Smooth muscle cell (in vitro differentiated cells): ENCODE results near the gene THBD. TPM values are rescaled to one million over a fixed set of nuclear protein-coding genes. Genes with fewer than 3 reads are reported as not detected.

Experiments
- DNase-seq: peaks from one replicate; lab custom pipeline; 2025; ENCODE audit not compliant: unreplicated experiment; lab: John Stamatoyannopoulos, UW
- H2AFZ ChIP-seq: fragments of 200-600 bp; sonication (generic); 2 replicates; pipeline ENCODE4 v1.6.0; 2016; ENCODE audit warnings: antibody characterized with exemption, low read depth, mild to moderate bottlenecking
- H3F3A ChIP-seq: fragments of 200-600 bp; sonication (generic); 2 replicates; pipeline ENCODE4 v1.6.0; 2017; ENCODE audit warnings: antibody characterized with exemption, low read depth
- H3K27ac ChIP-seq: fragments of 200-600 bp; sonication (generic); 2 replicates; pipeline ENCODE4 v1.5.1; 2016; ENCODE audit warnings: low read depth, mild to moderate bottlenecking
- H3K27me3 ChIP-seq: fragments of 200-600 bp; sonication (generic); 2 replicates; pipeline ENCODE4 v1.6.1; 2016; ENCODE audit warnings: low read depth, mild to moderate bottlenecking
- H3K36me3 ChIP-seq: fragments of 200-600 bp; sonication (generic); 2 replicates; pipeline ENCODE4 v1.5.1; 2016; ENCODE audit warnings: low read depth
- H3K4me1 ChIP-seq: fragments of 200-600 bp; sonication (generic); 2 replicates; pipeline ENCODE4 v1.5.1; 2016; ENCODE audit warnings: low read depth
- H3K4me2 ChIP-seq: fragments of 200-600 bp; sonication (generic); 2 replicates; pipeline ENCODE4 v1.6.0; 2016; ENCODE audit warnings: mild to moderate bottlenecking
- H3K4me3 ChIP-seq: fragments of 200-600 bp; sonication (generic); 2 replicates; pipeline ENCODE4 v1.5.1; 2016; ENCODE audit warnings: mild to moderate bottlenecking
- H3K79me2 ChIP-seq: fragments of 200-600 bp; sonication (generic); 2 replicates; pipeline ENCODE4 v1.6.0; 2016; ENCODE audit warnings: low read depth, mild to moderate bottlenecking
- H3K9ac ChIP-seq: fragments of 200-600 bp; sonication (generic); 2 replicates; pipeline ENCODE4 v1.6.0; 2016; ENCODE audit warnings: low read depth
- H3K9me3 ChIP-seq: fragments of 200-600 bp; sonication (generic); replicated peaks from 2 replicates; pipeline ENCODE4 v1.5.1; 2016; ENCODE audit warnings: low read depth
- H4K20me1 ChIP-seq: fragments of 200-600 bp; sonication (generic); 2 replicates; pipeline ENCODE4 v1.6.0; 2016; ENCODE audit warnings: low read depth
- CTCF ChIP-seq: fragments of 200-600 bp; sonication (generic); IDR thresholded peaks from 2 replicates; pipeline ENCODE4 v1.5.1; 2017; ENCODE audit warnings: borderline replicate concordance, mild to moderate bottlenecking, antibody characterized with exemption; ENCODE audit not compliant: insufficient read depth, poor library complexity, severe bottlenecking
- WGBS: methylation state at CpG from one replicate; pipeline ENCODE4 v1.1.7; 2016; ENCODE audit warnings: low lambda C conversion rate; 5-methylcytosine and 5-hydroxymethylcytosine counted together
- polyA plus RNA-seq: library from polyadenylated mRNA; unstranded; fragments of >200 nt; fragmentation: Nextera tagmentation; extraction: Ambion mirVana; gene quantifications from 2 replicates; pipeline ENCODE4 v1.2.1, GENCODE V29; 2016
- total RNA-seq: library from RNA; depleted of rRNA; stranded (reverse); fragments of >200 nt; gene quantifications from 2 replicates; pipeline ENCODE4 v1.2.3, GENCODE V29; 2014

Gene THBD
- total and polyA plus RNA-seq, 2 experiments from 2014 or later = 9.9 to 10.0 TPM

GRCh38 chr20:23050076-23050838 is 785 bp upstream of the THBD start:
- Histone ChIP-seq H3F3A (no peaks in the 10 kb centered on the region), H3K36me3 (no peaks in the 10 kb centered on the region), H3K9ac (no peak overlapping the region), H3K27ac (no peak overlapping the region), H3K4me3 (peak overlapping the region; percentile 55), H3K4me2 (peak overlapping the region; percentile 88), H2AFZ (peak overlapping the region; percentile 59), H3K79me2 (no peaks in the 10 kb centered on the region), H3K4me1 (peaks cover 17% of the 10 kb centered on the region), H3K9me3 (no peaks in the 10 kb centered on the region), H4K20me1 (no peaks in the 10 kb centered on the region), H3K27me3 (peaks cover 37% of the 10 kb centered on the region)
- 2% methylated on average over 47 of the region's 48 CpGs for whole genome bisulfite sequencing
- no peak for TF ChIP-seq CTCF
- DNase-seq = no peak

- Histone ChIP-seq H3K4me3 (peak overlapping the region; percentile 55), H3K4me2 (peak overlapping the region; percentile 88), H4K20me1 (no peaks in the 10 kb centered on the region), H3K27ac (no peak overlapping the region), H3K36me3 (no peaks in the 10 kb centered on the region), H3K4me1 (peaks cover 17% of the 10 kb centered on the region), H3K9me3 (no peaks in the 10 kb centered on the region), H3K27me3 (peaks cover 32% of the 10 kb centered on the region), H3K79me2 (no peaks in the 10 kb centered on the region), H3F3A (no peaks in the 10 kb centered on the region), H3K9ac (no peak overlapping the region), H2AFZ (peak overlapping the region; percentile 59)
- no peak for DNase-seq
- WGBS = 9% methylated on average over 87 of the region's 92 CpGs
- TF ChIP-seq CTCF = peak; percentile 29
These were observed 930 bp downstream of the THBD start for GRCh38 chr20:23048283-23049200.

- H3K4me1 ChIP-seq = peaks cover 17% of the 10 kb centered on the region
- DNase-seq = no peak
- H3F3A ChIP-seq = no peaks in the 10 kb centered on the region
- H3K9me3 ChIP-seq = no peaks in the 10 kb centered on the region
- no peak overlapping the region for H2AFZ ChIP-seq
- H3K4me2 ChIP-seq = peak overlapping the region; percentile 88
- H4K20me1 ChIP-seq = no peaks in the 10 kb centered on the region
- no peaks in the 10 kb centered on the region for H3K36me3 ChIP-seq
- whole genome bisulfite sequencing = 27% methylated on average over 47 of the region's 47 CpGs
- no peak overlapping the region for H3K27ac ChIP-seq
- H3K79me2 ChIP-seq = no peaks in the 10 kb centered on the region
- H3K4me3 ChIP-seq = peak overlapping the region; percentile 55
- no peak overlapping the region for H3K9ac ChIP-seq
- H3K27me3 ChIP-seq = peaks cover 32% of the 10 kb centered on the region
- TF ChIP-seq CTCF = no peak
These were observed 1.7 kb downstream of the THBD start for GRCh38 chr20:23047738-23048214.
